Measurements from ENCODE around the gene PSMC2. TPM values are rescaled to one million over a fixed set of nuclear protein-coding genes. Genes with fewer than 3 reads are reported as not detected.
"Not testable (repeated sequence)": the region's sequence is repeated elsewhere in the genome, so short reads cannot be mapped to it uniquely, and the experiment has no call there.

The PSMC2 gene
- total and polyA plus RNA-seq, 7 experiments from 2014 or later: 60.8 to 152 (median 64.9) TPM

DNA sequence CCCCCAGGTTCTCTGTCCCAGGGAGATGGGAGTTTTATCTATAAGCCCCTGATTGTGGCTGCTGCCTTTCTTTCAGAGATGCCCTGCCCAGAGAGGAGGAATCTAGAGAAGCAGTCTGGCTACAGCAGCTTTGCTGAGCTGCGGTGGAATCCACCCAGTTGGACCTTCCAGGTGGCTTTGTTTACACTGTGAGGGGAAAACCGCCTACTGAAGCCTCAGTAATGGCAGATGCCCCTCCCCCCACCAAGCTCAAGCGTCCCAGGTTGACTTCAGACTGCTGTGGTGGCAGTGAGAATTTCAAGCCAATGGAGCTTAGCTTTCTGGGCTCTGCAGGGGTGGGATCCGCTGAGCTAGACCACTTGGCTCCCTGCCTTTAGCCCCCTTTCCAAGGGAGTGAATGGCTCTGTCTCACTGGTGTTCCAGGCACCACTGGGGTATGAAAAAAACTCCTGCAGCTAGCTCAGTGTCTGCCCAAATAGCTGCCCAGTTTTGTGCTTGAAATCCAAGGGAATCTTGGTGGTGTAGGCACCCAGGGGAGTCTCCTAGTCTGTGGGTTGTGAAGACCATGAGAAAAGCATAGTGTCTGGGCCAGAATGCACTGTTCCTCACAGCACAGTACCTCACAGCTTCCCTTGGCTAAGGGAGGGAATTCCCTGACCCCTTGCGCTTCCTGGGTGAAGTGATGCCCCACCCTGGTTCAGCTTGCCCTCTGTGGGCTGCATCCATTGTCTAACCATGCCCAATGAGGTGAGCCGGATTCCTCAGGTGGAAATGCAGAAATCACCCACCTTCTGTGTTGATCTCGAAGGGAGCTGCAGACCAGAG lies 58.6 kb downstream of the PSMC2 start:
- H3K36me3 ChIP-seq (ENCODE audit: control insufficient read depth in 2 of 3, insufficient read depth in 3 of 3, low read length in 3 of 3); CTCF ChIA-PET; H3K9me3 Mint-ChIP-seq; H3K9me3 ChIP-seq (ENCODE audit: control insufficient read depth in 2 of 3, low read length in 3 of 3); H3K36me3 Mint-ChIP-seq; DNase-seq; H3K27ac ChIP-seq (ENCODE audit: low read depth, low read length); H3K27ac Mint-ChIP-seq; ATAC-seq; H3K4me1 Mint-ChIP-seq; H3K27me3 ChIP-seq (ENCODE audit: control insufficient read depth in 2 of 2, insufficient read depth in 2 of 2, low read length in 2 of 2); H3K4me3 Mint-ChIP-seq; H3K4me1 ChIP-seq (ENCODE audit: control insufficient read depth in 2 of 2, insufficient read depth in 2 of 2, low read length in 2 of 2); POLR2A ChIA-PET; H3K4me3 ChIP-seq (ENCODE audit: low read length): not testable (repeated sequence)
- H3K27me3 Mint-ChIP-seq: peaks cover 0 to 32% (median 6%) of the 10 kb centered on the region in 5 donors
- intact Hi-C loops (cut with micrococcal nuclease): loop anchor here (2.0 to 5.0 kb wide), 2 partner anchors 59 to 124 kb away; partner anchors contain the start of gene PSMC2 (in 1 of the 2)

DNA sequence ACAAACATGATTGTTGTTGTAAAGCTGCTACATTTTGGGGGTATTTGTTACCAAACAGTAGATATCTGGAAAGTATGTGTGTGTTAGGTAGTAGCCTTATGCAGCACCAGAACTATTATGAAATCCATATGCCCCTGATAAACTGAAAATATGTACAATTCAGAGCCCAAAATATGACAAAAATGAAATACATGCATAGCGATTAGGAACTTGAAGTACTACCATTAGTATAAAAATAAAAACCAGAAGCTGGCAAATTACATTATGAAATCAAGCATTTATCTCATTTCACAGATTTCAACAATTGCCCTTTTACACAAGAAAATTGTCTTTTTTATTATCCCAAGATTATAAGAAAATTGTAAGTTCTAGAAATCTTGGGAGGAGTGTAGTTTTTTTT lies 64.7 kb downstream of the PSMC2 start:
- no peaks in the 10 kb centered on the region for H3K27me3 ChIP-seq (ENCODE audit: control insufficient read depth in 2 of 2, insufficient read depth in 2 of 2, low read length in 2 of 2)
- DNase-seq (no peak), ATAC-seq (no peak)
- peaks cover 0 to 2% (median 0%) of the 10 kb centered on the region in 11 donors for H3K9me3 Mint-ChIP-seq
- H3K4me3 Mint-ChIP-seq: no peak overlapping the region
- no peak overlapping the region for H3K27ac Mint-ChIP-seq
- H3K27ac ChIP-seq (ENCODE audit: low read depth, low read length): no peak overlapping the region
- no peaks in the 10 kb centered on the region for H3K36me3 ChIP-seq (ENCODE audit: control insufficient read depth in 2 of 3, insufficient read depth in 3 of 3, low read length in 3 of 3)
- ChIA-PET CTCF (no interaction called here), POLR2A (interaction anchor here (0.8 kb wide), 1 partner anchor 279 kb away, joined by 3 read pairs; no protein-coding TSS in a partner anchor)
- peaks cover 0 to 16% (median 11%) of the 10 kb centered on the region in 5 donors for H3K27me3 Mint-ChIP-seq
- no peak overlapping the region for H3K4me3 ChIP-seq (ENCODE audit: low read length)
- intact Hi-C loops (cut with micrococcal nuclease): no loop called here
- H3K9me3 ChIP-seq (ENCODE audit: control insufficient read depth in 2 of 3, low read length in 3 of 3): no peaks in the 10 kb centered on the region
- no peaks in the 10 kb centered on the region for H3K36me3 Mint-ChIP-seq
- no peaks in the 10 kb centered on the region for H3K4me1 Mint-ChIP-seq
- no peaks in the 10 kb centered on the region for H3K4me1 ChIP-seq (ENCODE audit: control insufficient read depth in 2 of 2, insufficient read depth in 2 of 2, low read length in 2 of 2)

DNA sequence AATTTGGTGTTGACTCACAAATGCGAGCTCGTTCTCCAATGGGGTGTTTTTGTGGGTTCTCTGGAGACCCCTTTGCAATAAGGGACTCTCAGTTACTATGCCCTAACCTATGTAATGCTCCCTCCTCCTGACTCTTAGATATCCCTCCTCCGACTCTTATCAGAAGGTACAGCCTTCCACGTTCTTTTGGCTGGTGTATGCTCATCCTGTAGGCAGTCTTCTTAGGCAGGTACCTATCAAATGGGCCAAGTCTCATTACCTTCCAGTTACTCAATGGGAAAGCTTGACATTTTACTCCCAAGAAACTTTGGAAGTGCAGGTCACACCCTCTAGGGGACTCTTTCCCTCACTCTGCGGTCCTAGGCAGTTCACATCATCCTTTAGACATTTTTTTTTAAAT lies 66.0 kb downstream of the PSMC2 start:
- Mint-ChIP-seq H3K27ac (no peak overlapping the region), H3K9me3 (peaks cover 0 to 2% (median 0%) of the 10 kb centered on the region in 11 donors), H3K27me3 (peaks cover 11 to 23% (median 20%) of the 10 kb centered on the region in 5 donors), H3K4me3 (no peak overlapping the region), H3K36me3 (no peaks in the 10 kb centered on the region), H3K4me1 (no peaks in the 10 kb centered on the region)
- Histone ChIP-seq H3K27ac (ENCODE audit: low read depth, low read length) (no peak overlapping the region), H3K9me3 (ENCODE audit: control insufficient read depth in 2 of 3, low read length in 3 of 3) (no peaks in the 10 kb centered on the region), H3K27me3 (ENCODE audit: control insufficient read depth in 2 of 2, insufficient read depth in 2 of 2, low read length in 2 of 2) (no peaks in the 10 kb centered on the region), H3K4me3 (ENCODE audit: low read length) (no peak overlapping the region), H3K36me3 (ENCODE audit: control insufficient read depth in 2 of 3, insufficient read depth in 3 of 3, low read length in 3 of 3) (no peaks in the 10 kb centered on the region), H3K4me1 (ENCODE audit: control insufficient read depth in 2 of 2, insufficient read depth in 2 of 2, low read length in 2 of 2) (no peaks in the 10 kb centered on the region)
- ChIA-PET POLR2A (no interaction called here), CTCF (no interaction called here)
- intact Hi-C loops (cut with micrococcal nuclease): no loop called here
- DNase-seq (no peak), ATAC-seq (no peak)

DNA sequence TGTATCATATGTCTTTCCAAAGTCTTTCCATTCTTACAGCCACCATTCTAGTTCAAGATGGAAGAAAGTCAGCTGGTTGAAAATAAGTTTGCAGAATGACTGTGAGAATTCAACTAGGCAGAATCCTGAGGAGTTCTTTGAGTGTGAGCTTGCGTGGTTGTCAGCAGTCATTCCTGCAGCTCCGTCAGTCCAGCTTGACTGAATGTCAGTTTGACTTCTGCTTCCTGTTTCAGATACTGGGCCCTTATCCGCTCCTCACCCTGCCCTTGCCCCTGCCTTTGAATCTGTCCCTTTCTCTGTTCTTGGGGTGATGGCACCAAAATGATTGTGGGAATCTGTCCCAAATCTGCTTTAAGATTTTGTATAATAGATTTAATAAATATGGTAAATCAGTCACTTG lies 70.8 kb downstream of the PSMC2 start:
- peaks cover 20 to 24% (median 21%) of the 10 kb centered on the region in 5 donors for H3K27me3 Mint-ChIP-seq
- Histone ChIP-seq H3K9me3 (ENCODE audit: control insufficient read depth in 2 of 3, low read length in 3 of 3) (no peaks in the 10 kb centered on the region), H3K27me3 (ENCODE audit: control insufficient read depth in 2 of 2, insufficient read depth in 2 of 2, low read length in 2 of 2) (no peaks in the 10 kb centered on the region), H3K4me3 (ENCODE audit: low read length) (no peak overlapping the region), H3K4me1 (ENCODE audit: control insufficient read depth in 2 of 2, insufficient read depth in 2 of 2, low read length in 2 of 2) (no peaks in the 10 kb centered on the region), H3K36me3 (ENCODE audit: control insufficient read depth in 2 of 3, insufficient read depth in 3 of 3, low read length in 3 of 3) (no peaks in the 10 kb centered on the region), H3K27ac (ENCODE audit: low read depth, low read length) (no peak overlapping the region)
- POLR2A ChIA-PET: no interaction called here
- H3K9me3 Mint-ChIP-seq: peaks cover 0 to 2% (median 0%) of the 10 kb centered on the region in 11 donors
- no peaks in the 10 kb centered on the region for H3K4me1 Mint-ChIP-seq
- H3K27ac Mint-ChIP-seq: no peak overlapping the region
- CTCF ChIA-PET: no interaction called here
- H3K4me3 Mint-ChIP-seq: no peak overlapping the region
- no peak for ATAC-seq
- intact Hi-C loops (cut with micrococcal nuclease): no loop called here
- H3K36me3 Mint-ChIP-seq: peaks cover 0 to 7% (median 0%) of the 10 kb centered on the region in 5 donors
- no peak for DNase-seq

Other genes starting within 250 kb of the PSMC2 start
- gene NAPEPLD, start 198.5 kb upstream of the PSMC2 start, total RNA-seq: 10 to 100 TPM in 3 of 5 experiments, 1 to 10 TPM in 2; 2.9 to 19.7 (median 14.0) TPM
- 1 to 10 TPM; 8.4 to 9.9 TPM for gene NAPEPLD, start 198.5 kb upstream of the PSMC2 start, polyA plus RNA-seq
- gene PMPCB, start 50.2 kb upstream of the PSMC2 start, total RNA-seq: 10 to 100 TPM; 55.2 to 94.1 (median 68.3) TPM
- 10 to 100 TPM; 93.9 to 95.7 TPM for gene PMPCB, start 50.2 kb upstream of the PSMC2 start, polyA plus RNA-seq
- 10 to 100 TPM; 30.1 to 52.7 (median 38.0) TPM for gene DNAJC2, start 2.9 kb upstream of the PSMC2 start, total RNA-seq
- gene DNAJC2, start 2.9 kb upstream of the PSMC2 start, polyA plus RNA-seq: 10 to 100 TPM; 18.2 to 22.5 TPM
- not detected for gene SLC26A5, start 98.6 kb downstream of the PSMC2 start, total RNA-seq
- gene SLC26A5, start 98.6 kb downstream of the PSMC2 start, polyA plus RNA-seq: not detected

Measured in naive thymus-derived CD4-positive, alpha-beta T cell (primary cell).